Activated CD4-positive, alpha-beta T cell treated with anti-CD3 and anti-CD28 coated beads for 4 hours (primary cell): ENCODE measurements around the gene WASF3.

Experiments used
- DNase-seq, 2 donors: peaks; one replicate each; pipeline ENCODE4 v3.0.0-alpha.2; 2020

WASF3 gene

DNA sequence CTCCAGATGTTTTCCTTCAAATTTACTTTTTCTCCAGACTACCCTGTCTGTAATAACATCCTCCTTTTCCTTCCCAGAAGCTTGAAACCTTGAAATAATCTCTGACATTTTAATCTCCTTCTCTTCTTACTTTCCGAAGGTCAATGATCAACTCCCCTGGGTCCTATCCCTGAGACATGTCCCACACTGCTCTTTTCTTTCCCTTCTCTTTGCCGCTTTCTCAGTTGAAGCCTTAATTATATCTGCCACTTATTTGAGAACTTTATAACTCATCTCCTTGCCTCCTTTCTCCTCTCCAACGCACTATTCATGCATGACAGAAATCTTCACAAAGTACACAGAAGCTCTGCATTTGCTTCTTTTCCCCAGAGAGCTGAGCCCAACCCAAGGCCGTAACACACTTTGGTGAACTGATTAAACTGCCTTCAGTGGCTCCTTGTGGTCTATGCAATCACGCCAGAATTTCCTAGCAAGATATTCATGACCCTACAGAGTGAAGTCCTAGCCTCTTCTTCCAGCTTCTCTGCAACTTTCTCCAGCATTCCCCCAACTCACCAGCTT, 9.2 kb upstream of the WASF3 start:
- no peak for DNase-seq

DNA sequence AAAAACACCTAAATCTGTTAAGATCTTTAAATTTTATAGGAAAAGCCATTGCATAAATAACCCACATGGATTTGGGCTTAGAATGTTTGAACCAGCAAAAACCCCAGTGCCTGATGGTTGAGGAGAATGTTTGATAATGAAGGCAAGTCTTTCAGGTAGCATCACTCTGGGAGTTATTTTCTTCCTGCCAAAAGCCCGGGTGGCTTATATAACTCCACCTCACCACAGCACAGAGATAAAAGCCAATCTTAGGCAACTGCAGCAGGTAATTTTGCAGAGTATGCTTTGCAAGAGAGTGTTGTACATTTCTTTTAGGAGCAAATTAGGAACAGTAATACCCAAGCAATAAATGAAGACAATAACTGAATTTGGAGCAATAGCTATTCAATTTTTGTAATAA, 7.8 kb upstream of the WASF3 start:
- DNase-seq: no peak

DNA sequence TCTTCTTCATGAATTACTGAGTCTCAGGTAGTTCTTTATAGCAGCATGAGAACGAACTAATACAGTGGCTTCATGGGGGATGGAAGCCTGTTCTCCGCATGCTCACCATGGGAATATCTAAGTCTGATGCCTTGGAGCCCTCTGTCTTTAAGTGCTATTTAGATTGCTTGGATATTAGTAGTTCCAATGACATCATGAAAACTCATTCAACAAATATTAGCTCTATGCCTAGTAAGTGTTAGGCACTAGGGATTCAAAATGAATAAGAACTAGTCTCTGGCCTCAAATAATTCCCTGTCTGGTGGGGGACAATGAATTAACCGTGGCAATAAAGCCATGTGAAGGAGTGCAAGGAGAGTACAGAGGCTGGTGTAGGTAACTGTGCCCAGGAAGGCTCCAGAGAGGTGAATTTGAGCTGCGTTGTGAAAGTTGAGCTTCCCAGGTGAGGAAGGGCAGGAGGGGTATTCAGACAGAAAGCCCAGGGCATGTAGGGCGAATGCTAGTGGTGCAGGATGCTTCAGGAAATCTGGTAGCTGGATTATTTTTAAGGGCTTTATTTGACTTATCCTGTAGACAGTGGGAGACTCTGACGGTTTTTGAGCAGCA, 6.1 kb upstream of the WASF3 start:
- no peak for DNase-seq

DNA sequence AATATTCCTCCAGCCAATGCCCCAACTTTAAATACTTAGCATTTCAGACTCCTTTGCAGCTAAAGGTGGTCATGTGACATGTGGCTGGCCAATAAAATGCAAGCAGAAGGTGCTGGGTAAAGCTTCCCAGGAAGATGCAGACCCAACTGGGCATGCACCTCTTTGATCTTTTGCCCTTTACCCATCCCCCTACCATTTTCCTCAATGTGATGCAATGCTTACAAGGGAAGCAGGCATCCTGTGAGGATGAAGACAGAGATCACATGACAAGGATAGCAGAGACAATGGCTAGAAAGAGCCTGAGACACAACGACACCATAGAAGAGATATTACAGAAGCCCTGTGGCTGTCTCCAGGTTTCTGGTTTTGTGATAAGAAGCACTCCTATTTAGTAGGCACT, 2.1 kb upstream of the WASF3 start:
- DNase-seq: no peak

DNA sequence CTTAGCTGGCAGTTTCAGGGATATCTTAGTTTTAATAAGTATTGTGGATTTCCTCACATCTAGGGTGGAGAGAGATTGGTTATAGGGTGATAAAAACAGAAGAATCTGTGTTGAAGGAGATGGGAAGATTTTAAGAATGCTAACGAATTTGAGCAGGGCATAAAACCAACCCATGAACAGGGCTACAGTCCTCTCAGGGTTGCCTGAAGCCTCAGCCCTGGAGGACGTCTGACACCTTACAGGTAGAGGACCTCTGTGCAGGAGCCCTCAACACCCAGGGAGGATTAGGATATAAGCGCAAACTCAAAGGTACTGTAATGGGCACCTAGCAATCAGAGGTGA, 461 bp upstream of the WASF3 start:
- DNase-seq: no peak

DNA sequence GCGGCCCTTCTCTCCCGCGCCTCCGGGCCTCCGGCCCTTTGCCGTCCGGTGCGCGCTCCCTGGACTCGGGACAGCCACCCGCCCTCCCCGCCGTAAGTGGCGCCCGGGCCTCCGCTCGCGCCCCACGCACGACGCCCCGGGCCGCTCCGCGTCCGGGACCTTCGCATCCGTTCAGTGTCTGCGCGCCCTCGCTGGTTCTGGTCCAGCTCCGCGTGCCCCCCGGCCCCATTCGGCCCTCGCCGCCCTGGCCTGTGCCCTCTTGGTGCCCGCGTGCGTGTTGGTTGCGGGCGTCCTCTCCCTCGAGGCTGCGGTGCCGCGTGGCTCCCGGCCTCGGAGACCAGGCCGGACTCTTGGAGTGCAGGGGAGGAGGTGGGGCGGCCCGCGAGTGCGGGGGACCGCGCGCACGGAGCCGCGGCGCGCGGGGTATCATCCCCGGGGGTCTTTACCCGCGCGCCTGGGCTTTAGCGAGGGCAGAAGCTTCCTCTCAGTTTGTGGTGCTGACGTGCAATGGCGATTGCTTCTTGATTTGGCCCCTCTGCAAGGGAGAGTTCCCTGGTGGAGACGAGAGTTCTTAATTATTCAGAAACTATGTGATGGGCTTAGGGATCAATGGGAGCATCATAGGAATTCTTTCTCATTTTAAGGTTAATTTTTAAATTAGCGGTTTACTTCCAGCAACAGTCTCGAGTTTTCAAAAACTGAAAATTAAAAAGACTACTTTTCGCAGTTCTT, 757 bp downstream of the WASF3 start:
- DNase-seq: no peak

DNA sequence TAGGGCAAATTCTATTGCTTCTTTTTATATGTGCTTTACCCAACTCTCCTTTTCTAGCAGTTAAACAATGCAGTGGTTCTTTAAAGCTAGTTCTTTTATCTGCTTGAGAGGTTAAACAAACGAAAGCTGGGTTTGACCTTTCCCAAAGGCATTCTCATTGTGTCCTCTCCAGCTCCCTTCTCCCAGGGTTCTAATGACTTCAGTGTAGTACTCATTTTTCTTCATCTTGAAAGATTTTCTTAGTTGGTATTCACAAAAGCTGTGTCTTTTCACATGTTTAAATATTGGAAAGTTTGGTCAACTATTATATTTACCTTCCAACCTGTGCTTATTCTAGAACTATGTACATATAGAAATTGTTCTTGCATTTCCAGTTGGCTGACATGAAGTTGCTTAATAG, 1.5 kb downstream of the WASF3 start:
- no peak for DNase-seq

DNA sequence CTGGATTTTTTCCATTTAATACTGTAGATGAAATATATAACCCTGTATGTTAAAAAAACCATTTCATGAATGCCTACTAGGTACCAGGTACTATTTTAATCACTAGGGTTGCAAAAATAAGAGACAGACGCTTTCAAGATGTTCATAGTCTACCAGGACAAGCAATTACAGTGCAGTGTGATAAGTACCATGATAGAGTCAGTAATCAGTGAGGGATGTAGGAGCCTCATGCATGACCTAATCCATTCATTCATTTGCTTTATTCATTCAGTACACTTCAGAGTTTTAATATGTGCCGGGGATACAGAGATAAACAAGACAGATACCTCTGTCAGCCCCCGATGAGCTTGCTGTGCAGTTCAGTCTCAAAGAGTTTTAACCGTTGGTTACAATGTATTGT, 3.0 kb downstream of the WASF3 start:
- no peak for DNase-seq

DNA sequence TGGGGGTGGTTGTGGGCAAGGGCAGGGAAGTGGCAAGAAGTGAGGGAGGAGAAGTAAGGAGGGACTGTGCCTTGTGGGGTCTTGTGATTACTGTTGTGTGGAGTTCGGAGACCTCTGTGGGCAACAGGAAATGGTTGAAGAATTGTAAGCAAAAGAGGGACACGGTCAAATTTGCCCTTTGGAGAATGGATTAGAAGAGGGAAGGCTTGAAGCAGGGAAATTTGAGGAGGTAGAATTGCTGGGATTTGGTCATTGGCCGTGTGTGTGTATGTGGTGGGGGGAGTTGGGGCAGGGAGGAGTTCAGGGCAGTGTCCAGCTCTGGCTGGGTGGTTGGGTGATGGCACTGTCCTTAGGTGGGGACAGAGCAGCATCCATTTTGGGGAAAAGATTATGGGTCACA, 3.6 kb downstream of the WASF3 start:
- DNase-seq: no peak

DNA sequence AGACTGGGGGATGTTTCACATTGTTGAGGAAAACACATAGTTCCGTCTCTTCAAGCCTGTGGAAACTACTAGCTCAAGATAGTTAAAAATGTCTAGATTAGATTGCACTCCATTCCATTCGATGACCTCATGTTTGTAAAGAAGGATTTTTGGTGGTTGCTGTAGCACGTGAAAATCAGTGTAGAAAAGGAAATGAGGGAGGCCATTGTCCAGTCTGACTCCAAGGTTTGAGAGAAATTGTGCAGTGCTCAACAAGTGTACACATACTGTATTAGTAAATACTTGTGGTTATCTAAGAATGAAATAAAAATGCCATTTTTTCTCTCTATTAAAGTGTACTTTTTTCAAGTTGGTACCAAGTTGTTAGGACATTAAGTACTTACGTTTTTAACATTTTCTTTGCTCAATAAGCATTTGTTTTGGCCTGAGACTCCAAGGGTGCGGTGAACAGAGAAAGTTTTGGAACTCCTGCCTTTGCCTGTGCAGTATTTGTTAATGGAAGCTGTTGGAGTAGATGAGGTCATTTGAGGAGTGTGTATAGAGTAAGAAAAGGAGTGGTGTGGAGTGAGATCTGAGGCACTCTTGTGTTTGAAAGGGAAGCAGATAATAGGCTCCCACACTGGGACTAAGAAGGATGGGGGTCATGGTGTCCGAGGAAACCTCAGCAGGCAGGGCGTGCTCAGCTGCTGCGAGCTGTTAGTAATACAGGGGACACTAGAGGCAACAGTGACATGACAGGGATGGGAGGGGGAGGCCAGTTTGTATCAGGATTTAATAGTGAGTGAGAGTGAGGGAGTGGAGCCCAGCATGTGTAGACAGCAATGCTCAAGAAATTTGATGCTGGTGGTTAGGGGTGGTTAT, 4.4 kb downstream of the WASF3 start:
- DNase-seq: no peak

DNA sequence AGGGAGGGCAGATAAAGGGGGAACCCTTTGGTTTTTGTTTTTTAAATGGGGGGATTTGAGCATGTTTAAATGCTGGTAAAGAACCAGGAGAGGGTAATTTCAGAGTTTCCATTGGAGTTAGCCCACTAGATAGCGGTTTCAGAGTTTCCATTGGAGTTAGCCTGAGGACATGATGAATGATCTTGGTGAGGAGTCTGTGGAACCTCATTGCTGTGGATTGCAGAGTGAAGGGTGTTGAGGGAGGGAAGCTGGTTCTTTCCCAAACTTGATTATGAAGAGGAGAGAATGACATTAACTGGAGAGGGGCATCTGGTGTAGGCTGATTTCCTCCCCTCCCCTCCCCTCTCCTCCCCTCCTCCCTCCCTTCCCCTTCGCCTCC, 5.0 kb downstream of the WASF3 start:
- no peak for DNase-seq

DNA sequence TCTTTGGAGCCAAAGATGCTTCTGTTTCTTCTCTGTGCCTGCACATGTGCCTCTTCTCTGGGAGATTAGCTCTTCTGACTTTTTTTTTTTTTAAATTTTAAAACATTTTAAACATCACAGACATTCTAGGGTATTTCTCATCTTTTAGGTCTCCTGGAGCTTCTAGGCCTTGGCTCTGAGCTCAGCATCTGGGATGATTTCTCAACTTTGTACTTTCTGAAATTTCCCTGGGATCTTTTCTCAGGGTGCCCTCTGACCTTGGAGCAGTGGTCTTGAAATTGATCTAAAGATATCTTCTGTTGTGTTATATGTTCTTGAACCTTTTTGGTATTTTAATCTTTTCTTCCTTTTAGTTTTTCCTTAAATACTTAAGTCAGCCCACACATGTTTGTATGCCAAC, 6.2 kb downstream of the WASF3 start:
- DNase-seq: no peak

DNA sequence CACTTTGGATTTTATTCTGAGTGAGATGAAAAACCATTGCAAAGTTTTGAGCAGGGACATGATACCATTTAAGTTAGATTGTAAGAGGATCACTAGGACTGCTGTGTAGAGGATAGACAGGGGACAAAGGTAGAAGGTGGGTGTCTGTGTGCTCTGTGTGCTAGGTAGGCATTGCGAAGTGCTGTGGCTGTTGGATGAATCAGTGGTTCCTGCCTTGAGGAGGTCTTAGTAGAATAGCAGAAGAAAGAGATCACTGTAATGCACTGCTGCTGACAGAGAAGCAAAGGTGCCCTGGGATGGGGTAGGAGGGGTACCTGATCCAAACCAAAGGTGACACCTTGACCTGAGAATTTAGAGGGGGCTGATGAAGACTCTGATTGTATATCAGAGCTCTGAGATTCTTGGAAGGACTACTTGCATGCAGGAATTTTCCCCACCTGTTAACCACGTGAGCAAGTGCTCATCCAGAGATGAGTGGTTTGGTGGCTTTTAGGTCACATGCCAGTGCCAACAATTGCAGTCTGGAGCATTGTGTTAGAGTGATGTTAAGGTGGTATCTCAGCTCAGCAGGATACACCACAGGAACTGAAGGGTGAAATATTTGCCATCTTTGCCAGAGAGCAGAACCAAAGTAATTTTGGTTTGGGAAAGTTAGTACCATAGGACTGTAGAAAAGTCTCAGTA, 10.8 kb downstream of the WASF3 start:
- DNase-seq: no peak

DNA sequence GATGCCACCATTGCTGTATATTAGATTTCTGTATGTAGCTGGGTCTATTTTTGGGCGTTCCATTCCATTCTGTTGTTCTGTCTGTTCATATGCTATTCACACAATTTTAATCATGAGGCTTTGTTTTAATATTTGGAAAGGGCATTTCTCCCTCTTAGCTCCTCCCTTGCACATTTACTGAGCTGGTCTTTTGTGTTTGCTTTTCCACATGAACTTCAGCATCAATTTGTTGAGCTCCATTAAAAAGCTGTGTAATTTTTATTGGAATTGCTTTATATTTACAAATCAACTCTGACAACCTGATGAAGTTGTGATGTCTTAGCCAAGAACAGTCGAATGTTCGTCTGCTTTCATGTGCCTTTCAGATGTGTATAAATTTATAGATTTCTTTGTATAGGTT, 14.0 kb downstream of the WASF3 start:
- no peak for DNase-seq

DNA sequence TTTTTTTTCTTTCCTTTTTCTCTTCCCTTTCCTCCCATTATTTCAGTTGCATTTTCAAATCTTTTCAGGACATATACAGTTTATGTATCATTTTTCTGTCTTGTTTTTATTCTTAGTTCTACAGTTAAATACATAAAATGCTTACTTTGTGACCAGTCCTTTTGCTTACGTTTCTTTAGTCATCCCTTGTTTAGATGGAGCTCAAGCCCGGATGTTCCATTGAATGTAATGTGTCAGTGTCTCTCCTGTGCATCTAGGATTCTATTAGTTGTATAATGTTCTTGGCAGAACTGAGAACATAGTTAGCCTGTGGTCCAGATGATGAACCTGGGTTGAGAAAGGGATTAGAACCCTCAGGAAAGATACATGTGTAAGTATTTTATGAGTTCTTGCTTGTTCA, 17.8 kb downstream of the WASF3 start:
- no peak for DNase-seq

DNA sequence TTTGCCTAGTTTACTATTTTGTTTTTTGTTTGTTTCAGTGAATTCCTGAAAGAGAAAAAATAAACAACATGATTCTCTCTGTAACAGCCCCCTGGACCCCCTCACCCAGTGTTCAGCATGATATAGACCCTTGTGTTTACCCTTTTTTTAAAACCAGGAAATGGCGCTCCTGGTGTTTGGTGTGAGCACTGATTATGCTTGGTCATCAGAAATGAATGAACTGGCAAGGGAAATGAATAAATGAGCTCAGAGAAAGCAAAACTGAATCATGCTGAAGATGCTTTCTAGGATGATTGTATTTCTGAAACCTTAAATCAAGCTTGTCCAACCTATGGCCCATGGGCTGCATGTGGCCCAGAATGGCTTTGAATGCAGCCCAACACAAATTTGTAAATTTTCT, 22.1 kb downstream of the WASF3 start:
- DNase-seq: no peak

DNA sequence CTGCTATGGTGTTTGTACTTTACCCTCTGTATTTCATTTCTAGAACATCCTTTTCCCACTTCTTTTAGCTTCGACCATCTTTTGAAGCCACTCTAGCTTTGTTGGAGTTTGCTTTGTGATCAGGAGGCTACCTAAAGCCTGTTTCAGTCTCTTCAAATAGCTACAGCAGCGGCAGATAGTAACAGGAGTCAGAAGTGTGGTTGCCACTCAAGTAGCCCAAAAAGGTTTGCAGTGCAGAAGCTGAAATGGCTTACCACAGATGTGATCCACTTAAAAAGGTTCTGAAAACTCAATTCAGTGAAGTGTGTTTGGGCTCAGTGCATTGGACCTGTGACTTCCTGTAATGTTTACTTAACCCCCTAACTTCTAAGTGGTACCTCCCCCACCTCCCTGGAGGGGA, 26.2 kb downstream of the WASF3 start:
- no peak for DNase-seq

DNA sequence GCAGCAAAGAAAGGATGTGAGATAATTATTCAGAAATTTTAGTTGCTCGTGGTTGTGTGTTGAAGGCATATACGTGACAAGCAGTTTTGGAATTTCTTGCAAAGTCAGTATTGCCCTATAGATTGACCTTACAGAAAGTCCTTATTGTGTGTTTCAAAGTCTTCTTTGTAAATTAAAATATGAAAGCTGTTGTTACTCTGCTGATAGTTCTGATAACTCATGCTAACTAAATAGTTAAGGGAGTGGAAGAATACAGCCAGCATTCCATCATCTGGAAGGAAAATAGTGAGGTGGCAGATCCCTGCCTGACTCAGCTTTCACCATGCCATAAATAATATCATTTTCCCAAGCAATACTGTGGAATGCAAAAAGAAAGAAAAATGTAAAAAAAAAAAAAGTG, 27.2 kb downstream of the WASF3 start:
- no peak for DNase-seq

DNA sequence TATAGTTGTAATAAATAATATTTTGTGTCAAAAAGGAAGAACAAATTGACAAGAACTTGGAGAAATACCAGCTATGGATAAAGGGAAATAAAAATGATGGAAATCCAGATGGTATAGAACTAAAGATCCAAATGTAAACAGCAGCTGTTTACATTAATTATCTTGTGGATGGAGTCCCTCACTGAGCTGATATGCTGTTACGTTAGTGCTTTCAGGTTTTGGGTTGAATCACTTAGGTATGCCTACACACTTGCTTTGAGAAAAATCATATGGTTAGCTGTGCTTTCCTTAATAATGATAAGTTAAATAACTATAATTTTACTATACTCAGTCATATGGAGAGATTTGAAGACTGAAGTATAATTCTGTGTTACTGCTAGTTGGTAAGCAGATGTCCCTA, 27.7 kb downstream of the WASF3 start:
- DNase-seq: no peak

DNA sequence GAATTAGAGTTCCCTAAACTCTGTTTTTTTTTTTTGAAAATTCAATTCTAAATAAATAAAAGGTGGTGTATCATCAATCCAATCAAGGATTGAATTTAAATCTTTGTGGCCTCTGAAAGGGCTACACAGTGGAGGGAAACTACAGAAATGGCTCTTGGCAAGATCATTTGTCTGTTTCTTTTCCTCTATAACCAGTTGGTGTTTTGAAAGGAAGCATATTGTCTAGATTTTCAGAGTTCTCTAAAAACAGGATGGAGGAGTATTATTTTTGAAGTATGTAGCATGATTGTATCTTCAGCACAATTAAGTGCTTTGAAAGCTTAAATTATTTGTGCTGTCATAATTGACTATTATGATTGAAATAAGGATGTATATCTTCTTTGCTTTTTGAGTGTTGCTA, 29.8 kb downstream of the WASF3 start:
- no peak for DNase-seq

DNA sequence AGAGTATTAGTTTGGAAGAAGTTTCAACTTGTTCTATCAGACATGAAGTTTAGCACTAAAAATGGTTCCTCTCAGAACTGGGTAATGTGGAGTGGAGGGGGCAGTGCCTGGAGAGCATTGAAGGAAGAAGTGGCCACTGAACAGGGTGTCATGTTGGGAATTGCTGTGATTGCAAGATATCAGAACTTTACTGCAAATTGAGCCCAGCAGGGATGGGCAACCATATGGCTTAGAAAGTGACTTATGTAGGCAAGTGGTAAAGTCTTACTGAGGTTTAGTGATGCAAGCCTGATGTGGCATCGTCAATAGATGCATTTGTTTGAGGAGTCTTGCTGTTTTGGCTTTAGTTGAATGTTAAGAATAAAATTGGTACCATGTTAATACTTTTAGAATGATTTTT, 31.7 kb downstream of the WASF3 start:
- DNase-seq: no peak

DNA sequence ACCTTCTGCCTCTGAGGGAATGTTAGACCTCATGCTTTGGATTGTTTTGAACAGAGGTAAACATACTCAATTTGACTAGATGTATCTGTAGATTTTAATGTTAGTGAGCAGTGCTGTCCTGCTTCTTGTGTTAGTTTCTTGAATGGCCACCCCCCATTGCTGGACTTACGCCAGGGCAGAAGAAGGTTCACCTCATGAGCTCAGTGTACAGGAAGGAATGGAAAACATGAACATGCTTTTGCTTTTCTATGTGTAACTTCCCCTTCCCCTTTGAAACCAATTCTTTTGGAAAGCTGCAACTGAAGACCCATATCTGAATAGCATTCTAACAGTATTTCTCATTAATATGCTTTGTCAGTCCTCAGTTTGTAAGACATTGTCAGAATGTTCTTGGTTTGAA, 32.3 kb downstream of the WASF3 start:
- no peak for DNase-seq

DNA sequence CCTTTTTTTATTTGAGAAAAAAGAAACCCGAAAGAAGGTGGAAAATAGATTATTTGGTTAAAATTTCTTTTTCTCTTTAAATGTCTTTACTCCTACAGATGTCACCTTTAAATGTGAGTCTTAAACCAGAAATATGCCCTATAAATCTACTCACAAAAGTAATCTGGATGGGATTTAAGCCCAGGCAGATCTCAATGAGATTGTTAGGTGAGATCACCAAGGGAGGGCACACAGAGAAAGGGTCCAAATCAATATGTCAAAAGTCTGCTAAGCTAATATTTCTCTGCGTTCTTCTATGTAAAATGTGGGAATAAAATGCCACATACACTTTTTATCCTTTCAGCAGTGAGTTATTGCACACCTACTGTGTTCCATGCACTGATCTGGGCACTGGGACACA, 32.9 kb downstream of the WASF3 start:
- DNase-seq: no peak

DNA sequence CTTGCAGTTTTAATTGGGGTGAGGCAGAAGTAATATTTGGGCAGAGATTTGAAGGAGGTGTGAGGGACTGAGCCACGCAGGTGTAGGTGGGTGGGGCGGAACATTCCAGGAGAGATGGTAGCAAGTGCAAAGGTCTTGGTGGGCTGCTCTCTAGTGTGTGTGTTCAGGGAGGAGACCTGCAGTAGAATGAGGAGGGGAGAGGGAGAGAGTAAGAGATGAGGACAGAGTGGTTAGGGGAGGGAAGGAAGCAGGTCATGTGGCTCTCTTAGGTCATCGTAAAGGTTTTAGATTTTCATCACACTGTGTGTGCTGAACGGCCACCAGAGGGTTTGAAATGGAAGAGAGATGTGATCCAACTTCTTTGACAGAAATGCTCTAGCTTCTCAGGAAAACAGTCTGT, 33.5 kb downstream of the WASF3 start:
- no peak for DNase-seq
